Measurements from ENCODE around the gene PRRG3.
"Not testable (repeated sequence)": the region's sequence is repeated elsewhere in the genome, so short reads cannot be mapped to it uniquely, and the experiment has no call there.

PRRG3 gene

DNA sequence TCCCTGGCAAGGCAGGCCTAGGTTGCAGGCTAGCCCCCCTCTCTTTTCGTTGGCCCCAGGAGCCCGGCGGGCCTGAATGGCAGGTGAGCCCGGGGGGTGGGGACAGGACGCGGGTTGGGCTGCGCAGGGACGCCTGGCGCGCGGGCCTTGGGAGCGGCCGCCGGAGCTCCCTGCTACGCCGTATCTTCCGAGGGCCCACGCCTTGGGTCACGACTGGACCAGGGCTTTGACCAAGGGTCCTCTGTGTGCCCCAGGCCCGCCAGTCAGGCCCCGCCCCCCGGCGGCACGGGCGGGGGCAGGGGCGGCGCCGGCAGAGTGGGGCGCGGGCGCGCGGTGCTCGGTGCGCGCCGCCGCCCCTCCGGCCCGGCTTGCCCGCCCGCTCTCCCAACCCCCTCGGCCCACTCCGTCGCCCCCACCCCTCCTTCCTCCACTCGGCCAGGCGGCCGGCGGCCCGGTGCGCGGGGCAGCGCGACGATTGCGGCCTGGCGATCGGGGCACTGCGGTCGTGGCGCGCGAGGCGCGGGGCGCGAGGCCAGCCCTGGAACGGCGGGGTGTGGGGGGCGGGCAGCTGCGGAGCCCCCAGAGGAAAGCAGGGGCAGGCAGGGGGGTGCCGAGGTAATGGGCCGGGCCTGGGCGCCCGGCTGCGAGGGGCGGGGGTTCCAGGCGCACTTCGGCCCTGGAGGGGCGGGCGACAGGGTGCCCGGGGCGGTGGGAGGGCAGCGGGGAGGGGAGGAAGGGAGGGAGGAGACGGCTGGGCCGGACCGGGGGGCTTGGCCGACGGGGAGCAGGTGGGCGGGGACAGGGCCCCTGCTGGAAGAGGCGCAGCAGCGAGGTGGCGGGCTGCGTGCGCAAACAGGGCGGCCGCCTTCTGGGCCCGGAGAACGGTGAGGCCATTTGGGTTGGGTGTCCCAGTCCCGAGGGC, at the start of gene PRRG3:
TSS of gene PRRG3 (plus strand) at position 798 of the 922 bp plus-strand sequence. CDS start 3,357 bp downstream, outside the sequence.
- no peak for DNase-seq

- no peak for DNase-seq
Observed at GRCh38 chrX:151675121-151675746, 20.0 kb upstream of the PRRG3 start.

DNA sequence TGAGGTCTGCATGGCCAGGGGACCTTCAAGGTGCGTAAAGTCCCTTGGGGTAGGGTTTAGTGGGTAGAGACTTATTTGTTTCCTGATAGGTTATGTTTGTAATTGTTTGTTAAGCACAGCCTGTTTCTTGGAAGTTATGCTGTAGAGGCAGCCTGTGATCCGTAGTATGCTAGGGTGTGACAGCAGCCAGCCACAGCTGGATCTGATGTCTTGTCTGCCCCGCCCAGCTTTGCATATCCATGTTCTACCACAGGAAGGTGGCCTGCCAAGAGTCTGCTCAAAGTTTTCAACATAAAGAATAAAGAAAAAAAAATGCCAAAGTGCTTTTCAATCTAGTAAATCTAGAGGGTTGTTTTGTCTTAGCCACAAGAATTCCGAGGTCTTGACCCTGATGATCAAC, 19.1 kb upstream of the PRRG3 start:
- DNase-seq = no peak

DNA sequence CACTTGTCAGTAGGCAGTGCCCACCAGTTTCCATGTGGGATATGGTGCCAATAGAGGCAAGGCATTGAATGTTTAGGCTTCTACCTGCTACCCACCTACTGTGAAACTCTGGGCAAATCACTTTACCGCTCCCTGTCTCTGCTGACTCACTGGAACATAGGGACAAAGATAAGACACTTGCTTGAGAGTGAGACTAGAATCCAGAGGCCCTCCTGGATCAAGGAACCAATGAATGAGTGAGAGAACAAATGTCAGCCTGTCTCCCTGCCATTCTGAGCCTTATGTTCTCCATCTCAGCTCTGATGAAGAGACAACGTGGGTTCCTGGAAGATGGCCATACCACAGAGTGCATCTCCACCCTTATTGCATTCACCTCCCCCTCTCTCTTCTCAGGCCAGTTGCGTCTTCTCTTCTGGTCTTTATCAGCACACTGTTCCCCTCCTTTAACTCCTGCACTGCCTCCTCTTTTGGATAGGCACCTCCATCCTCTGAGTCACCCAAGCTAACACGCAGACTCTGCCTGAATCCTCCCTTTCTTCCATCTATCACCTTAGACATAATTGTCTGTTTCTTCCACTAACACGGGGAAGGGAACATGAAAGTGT, 15.4 kb upstream of the PRRG3 start:
- no peak for DNase-seq

GRCh38 chrX:151680805-151681204, 14.5 kb upstream of the PRRG3 start:
- DNase-seq = no peak

- no peak for DNase-seq
Observed at GRCh38 chrX:151687635-151688034, 7.6 kb upstream of the PRRG3 start.

DNA sequence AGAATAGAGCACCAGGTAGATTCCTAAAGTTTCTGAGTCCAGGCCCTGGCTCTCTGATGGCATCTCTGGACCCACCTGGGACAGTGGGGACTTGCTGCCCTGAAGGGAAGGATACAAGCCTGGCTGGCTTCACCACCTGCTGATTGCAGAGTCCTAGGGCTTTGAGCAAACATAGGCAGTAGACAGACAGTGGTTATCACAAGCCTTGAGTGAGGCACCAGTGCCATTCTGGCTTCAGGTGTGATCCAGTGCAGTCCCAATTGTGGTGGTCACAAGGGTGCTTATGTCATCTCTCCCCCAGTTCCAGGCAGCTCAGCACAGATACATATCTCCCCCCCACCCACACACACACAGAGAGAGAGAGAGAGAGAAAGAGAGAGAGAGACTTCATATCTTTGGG, 6.6 kb upstream of the PRRG3 start:
- no peak for DNase-seq

DNA sequence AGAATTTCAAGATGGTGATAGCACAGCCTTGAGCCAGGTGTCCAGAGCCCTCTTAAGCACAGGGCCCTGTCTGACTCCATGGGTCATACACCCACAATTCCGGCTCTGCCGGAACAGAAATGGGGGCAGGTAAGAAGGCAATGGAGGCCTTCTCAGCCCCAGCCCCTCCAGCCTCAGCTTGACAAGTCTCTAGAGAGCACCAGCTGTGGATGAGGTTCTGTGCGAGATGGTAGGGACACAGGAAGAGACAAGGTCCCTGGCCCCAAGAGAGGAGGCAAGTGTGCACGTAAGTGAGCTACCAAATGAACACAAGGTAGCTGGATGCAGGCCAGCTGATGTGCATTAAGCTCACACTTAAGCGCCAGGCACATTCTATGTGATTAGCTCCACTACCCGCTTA, 2.4 kb upstream of the PRRG3 start:
- DNase-seq = no peak

DNA sequence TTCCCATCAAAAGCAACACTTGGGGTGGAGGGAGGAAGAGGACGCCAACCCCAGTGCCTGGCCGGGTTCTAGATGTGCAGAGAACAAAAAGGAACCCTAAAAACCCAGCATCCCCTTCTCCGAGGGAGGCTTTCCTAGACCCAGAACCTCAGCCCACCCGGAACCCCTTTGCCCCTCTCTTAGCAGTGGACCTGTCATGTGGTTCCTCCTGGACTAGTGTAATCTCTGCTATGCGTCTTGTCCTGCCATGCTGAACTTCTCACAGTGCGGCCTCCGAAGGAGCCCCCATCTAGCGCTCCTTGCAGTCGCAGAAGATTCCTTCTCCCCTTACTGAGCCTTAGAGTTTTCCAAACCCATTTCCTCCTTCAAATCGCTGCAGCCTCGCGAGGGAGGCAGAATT, 1.1 kb upstream of the PRRG3 start:
- DNase-seq = no peak

GRCh38 chrX:151695583-151696340, 504 bp downstream of the PRRG3 start:
- no peak for DNase-seq

DNA sequence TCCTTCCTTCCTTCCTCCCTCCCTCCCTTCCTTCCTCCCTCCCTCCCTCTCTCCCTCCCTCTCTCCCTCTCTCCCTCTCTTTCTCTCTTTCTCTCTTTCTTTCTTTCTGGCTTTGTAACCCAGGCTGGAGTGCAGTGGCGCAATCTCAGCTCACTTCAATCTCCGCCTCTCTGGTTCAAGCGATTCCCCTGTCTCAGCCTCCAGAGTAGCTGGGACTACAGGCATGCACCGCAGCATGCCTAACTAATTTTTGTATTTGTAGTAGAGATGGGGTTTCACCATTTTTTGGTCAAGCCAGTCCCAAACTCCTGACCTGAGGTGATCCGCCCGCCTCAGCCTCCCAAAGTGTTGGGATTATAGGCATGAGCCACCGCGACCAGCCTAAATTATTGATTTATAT, 1.8 kb downstream of the PRRG3 start:
- DNase-seq = not testable (repeated sequence)

DNA sequence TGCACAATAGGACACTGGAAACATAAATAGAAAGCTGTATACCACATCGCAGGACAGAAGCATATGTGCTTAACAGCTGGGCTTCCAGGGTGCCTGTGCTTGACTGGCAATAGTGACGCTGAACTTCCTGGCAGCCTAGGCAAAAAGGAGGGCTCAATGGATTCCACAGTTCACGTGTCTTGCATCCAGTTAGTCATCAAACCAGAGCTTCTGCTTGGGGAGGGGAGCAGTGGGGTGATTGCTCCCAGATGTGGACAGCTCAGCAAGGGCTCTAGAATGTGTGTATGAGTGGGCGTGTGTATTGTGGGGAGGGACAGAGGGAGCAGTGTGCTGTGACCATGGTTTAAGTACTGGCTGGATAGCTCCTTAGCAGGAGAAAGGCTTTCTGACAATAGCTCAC, 2.3 kb downstream of the PRRG3 start:
- peak; percentile 54 for DNase-seq

DNA sequence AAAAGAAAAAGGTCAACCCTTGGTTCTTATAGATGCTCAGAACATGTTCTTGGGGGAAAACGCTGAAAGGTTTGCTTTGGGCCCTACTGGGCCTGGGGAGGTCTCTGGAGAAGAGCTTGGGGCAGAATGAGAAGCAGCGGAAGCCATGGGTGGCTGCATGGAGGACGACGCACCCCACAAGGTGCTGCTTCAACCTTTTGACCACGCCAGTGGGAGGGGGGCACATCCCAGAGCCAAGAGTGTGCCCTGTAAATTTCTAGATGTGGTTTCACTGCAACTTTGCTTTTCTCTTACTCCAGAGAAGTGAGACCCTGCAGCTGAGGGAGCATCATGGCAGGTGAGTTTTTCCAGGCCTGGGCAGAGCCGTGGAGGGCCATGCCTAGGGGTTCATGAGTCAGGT, 3.2 kb downstream of the PRRG3 start:
- DNase-seq = no peak

DNA sequence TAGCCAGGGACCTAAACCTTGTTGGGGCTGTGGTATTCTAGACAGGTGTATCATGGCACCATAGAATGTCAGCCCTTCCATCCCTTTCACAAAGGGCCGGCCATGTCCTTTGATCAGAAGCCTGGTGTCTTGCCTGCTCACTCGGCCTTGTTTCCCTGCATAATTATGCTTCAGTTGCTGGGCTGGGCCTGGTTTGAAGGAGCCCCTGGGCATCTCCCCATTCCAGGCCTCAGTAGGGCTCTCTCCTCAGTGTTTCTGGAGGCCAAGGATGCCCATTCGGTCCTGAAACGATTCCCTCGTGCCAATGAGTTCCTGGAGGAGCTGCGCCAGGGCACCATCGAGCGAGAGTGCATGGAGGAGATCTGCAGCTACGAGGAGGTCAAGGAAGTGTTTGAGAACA, 4.5 kb downstream of the PRRG3 start:
- DNase-seq = no peak

DNA sequence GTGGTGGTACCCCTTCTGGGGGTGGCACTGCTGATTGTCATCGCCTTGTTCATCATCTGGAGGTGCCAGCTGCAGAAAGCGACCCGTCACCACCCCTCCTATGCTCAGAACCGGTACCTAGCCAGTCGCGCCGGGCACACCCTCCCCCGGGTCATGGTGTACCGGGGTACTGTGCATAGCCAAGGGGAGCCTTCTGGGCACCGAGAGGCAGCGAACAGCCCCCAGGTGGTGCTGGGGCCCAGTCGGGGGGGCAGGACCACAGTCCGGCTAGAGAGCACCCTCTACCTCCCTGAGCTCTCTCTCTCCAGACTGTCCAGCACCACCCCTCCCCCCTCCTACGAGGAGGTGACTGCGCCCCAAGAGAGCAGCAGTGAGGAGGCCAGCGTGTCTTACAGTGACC, 5.3 kb downstream of the PRRG3 start:
- no peak for DNase-seq

GRCh38 chrX:151701071-151701470, 5.8 kb downstream of the PRRG3 start:
- no peak for DNase-seq

- DNase-seq = no peak
Observed at GRCh38 chrX:151701531-151701930, 6.3 kb downstream of the PRRG3 start.

DNA sequence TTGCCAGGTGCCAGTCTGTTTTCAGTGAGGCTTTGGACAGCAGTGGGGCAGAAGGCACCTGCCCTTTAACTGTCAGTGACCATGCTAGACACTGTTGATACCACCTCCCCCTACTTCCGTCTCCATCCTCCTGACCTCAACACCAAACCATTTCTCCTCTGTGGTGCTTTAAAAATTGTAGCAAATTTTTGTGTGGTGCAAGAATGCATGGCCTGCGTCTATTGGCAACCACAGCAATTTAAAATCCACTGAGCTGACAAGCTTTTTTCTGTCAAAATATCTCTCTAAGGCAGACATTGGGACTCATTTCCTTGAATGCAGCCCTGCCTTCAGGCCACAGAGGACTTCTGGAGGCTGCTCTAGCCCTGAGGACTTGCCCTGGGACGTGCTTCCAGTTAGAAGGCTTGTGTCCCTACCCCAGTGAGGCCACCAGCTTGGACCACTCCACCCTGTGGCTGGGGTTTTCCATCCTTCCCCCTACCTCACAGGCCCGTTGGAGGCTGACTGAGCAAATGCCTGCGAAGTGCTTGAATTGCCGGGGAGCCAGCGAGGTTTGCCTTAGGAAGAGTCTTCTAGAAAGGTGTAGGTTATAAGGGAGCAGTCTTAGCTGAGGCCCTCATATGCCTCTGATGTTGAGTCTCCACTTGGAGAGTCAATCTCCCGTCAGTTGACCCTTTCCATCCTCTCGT, 6.9 kb downstream of the PRRG3 start:
- no peak for DNase-seq

- DNase-seq = no peak
Observed at GRCh38 chrX:151702741-151703340, 7.6 kb downstream of the PRRG3 start.

DNA sequence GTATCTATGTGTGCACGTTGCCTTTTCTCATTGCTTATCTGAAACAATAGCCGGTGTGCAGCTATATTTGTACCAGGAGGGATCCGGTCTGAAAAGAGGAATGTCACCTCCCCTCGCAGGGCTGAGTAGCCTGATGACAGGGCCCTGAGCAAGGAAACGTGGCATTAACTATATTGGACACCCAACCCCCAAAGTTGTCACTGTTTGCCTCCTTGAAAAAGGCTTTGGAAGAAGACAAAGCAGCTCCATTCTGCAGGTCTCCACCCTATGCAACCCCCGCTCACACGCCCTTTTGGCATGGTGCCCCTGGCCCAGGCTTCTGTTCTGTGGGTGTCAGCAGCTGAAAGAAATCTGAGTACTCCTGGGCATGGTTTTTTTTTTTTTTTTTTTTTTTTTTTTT, 8.2 kb downstream of the PRRG3 start:
- DNase-seq = no peak

DNA sequence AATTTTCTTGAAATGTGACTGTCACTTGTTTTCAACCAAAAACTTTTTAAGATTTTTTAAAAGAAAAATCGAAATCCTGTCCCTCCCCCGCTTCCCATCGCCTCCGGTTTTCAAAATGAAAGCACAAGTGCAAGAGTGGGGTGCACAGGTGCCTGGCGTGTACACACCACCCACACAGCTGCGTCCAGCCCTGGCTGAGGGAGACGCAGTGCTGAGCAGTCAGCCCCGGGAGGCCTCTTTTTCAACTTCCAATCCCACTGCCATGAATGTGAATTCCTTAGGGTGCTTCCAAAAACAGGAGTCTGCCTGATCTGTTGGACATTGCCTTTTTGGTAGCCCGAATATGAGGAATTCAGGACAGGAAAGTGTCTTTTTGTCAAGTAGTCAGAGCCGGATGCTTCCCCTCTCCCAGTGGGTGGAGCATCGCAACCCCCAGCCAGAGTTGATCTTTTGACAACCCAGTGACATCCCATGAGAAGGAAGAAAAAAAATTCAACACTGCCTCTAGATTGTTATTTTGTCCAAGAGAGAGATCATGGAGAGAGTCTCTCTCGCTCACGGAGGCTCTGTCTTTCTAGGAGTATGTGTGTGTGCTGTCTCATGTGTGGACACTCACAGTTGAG, 8.9 kb downstream of the PRRG3 start:
- DNase-seq = no peak

DNA sequence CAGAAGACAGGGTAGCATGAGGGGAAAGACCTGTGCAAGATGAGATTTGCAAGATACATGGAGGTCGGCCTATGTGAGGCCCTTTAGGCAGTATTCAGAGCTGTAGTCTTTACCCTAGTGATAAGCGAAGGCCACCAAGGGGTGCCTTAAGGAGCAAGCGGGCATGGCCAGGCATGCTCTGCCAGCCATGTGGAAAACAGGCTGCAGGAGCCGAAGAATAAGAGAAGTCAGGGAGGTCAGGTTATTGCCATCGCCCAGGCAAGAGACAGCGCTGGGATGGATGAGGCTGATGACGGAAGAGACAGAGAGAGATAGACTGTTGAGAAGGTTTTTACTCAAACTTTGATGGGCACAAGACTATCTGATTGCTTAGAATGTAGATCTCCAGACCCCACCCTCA, 13.6 kb downstream of the PRRG3 start:
- no peak for DNase-seq

Data from DMS 273 treated with DMSO at 0.1 percent for 48 hours (cell line).